ENCODE results near the gene CTAG1A.
"Not testable (repeated sequence)": the region's sequence is repeated elsewhere in the genome, so short reads cannot be mapped to it uniquely, and the experiment has no call there.

CTAG1A gene

DNA sequence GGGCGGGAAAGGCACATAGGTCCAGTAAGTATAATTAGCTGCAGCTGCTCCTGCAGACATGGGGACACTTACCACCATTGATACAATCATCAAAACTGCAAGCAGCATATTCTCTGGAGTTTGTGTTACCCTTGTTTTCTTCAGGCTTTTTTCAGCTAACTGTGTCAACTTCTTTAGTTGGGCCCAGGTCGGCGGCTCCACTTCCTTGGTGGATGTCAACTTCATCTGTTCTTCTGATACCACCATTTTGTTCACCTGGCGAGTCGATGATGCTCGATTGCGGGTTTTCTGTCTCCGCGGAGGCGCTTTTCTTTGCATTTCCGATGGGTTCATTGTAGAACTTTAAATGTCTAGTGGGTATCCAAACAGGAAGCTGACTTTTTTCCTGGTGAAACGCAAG, 26.2 kb downstream of the CTAG1A start:
- DNase-seq, result not testable (repeated sequence)

DNA sequence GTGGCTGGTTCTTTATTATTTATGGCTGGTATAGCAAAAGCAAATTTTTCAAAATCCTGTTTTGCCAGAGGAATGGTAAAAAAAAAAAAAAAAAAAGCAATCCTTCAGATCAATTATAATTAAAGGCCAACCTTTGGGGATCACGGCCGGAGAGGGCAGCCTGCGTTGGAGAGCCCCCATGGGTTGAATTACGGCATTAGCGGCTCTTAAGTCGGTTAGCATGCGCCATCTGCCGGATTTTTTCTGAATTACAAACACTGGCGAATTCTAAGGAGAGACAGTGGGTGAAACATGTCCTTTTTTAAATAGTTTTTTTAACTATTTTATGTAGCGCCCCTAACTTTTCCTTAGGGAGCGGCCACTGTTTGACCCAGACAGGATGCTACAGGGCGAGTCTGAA, 28.7 kb downstream of the CTAG1A start:
- DNase-seq, result not testable (repeated sequence)

- DNase-seq, result not testable (repeated sequence)
Observed at GRCh38 chrX:154619182-154619581, 34.2 kb downstream of the CTAG1A start, which contains the start of gene CTAG1B. TSS of gene CTAG1B (minus strand) at chrX:154619282. CDS start at chrX:154619218, 64 bp downstream.

DNA sequence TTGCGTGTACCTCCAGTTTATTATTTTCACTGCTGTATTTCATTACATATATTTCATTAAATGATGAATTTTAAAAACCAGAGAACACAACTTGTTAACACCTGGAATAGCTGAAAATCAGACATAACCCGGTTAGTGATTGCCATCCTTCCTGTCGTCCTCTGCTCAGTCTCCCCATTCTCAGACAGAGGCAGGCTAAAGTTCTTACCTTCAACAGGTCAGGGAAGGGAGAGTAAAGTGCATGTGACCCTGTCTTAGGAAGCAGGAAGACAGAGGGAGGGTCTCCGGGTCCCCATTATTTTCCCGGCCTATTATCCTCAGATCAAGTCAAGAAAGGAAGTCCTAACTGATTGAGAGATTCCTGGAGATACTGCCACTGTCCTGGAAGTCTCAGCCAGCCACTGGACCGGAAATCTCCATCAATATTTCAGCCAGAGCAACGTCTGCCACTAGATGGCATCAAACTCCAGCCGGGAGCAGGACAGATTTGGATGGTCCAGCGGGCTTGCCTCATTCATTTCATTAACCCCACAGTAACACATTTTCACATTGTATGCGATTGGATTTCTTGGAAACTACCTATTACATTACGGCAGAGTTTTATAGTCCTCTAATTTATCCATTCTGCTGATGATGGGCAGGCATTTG, 36.0 kb downstream of the CTAG1A start:
- DNase-seq, result not testable (repeated sequence)

DNA sequence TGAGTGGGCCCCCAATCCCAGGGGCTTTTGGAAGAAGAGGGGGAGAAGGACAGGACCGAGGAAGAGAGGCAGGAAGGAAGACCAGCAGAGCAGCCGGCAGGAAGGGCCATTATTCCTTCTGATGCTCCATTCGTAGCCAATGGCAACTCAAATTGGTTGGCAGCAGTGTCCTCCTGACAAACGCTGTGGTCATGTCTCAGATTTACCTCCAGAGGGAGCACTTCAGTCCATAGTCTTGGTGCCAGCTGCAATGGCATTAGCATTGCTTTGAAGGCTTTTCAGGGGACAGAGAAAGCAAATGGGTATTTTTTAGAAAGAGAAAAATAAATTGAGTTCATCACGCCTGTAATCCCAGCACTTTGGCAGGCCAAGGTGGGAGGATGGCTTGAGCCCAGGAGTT, 44.0 kb downstream of the CTAG1A start:
- DNase-seq, result not testable (repeated sequence)

- not testable (repeated sequence) for DNase-seq
Observed at GRCh38 chrX:154630949-154631348, 46.0 kb downstream of the CTAG1A start.

GRCh38 chrX:154633661-154634060, 48.7 kb downstream of the CTAG1A start:
- DNase-seq, result not testable (repeated sequence)
